Osteoblast (primary cell): ENCODE measurements around the gene OBP2A. TPM values are rescaled to one million over a fixed set of nuclear protein-coding genes. Genes with fewer than 3 reads are reported as not detected.
"Not testable (repeated sequence)": the region's sequence is repeated elsewhere in the genome, so short reads cannot be mapped to it uniquely, and the experiment has no call there.

Experiments
- DNase-seq: peaks from one replicate; pipeline ENCODE4 v3.0.0; 2011; ENCODE audit warnings: low spot score, mixed read lengths; ENCODE audit not compliant: insufficient read length; ENCODE audit errors: missing footprints
- H2AFZ ChIP-seq: 2 replicates; pipeline ENCODE4 v1.6.0; 2011; ENCODE audit warnings: mild to moderate bottlenecking, low read length
- H3K27ac ChIP-seq: 2 replicates; pipeline ENCODE4 v1.5.1; 2011; ENCODE audit warnings: mild to moderate bottlenecking, low read depth, low read length, moderate library complexity
- H3K27me3 ChIP-seq: 2 replicates; pipeline ENCODE4 v1.6.0; 2012; ENCODE audit warnings: mild to moderate bottlenecking, control low read depth, inconsistent platforms, low read length, moderate library complexity; ENCODE audit not compliant: insufficient read depth
- H3K36me3 ChIP-seq: 2 replicates; pipeline ENCODE4 v1.5.1; 2011; ENCODE audit warnings: mild to moderate bottlenecking, low read length, control low read depth, moderate library complexity; ENCODE audit not compliant: insufficient read depth
- H3K4me1 ChIP-seq: 2 replicates; pipeline ENCODE4 v1.5.1; 2011; ENCODE audit warnings: mild to moderate bottlenecking, low read length, control low read depth, moderate library complexity; ENCODE audit not compliant: insufficient read depth
- H3K4me2 ChIP-seq: 2 replicates; pipeline ENCODE4 v1.6.0; 2011; ENCODE audit warnings: mild to moderate bottlenecking, low read length; ENCODE audit not compliant: insufficient read depth
- H3K4me3 ChIP-seq: fragments of 200-600 bp; sonication (generic); 3 replicates; pipeline ENCODE4 v1.5.1; 2012; ENCODE audit warnings: mild to moderate bottlenecking, low read length, inconsistent platforms; ENCODE audit not compliant: insufficient read depth
- H3K79me2 ChIP-seq: 2 replicates; pipeline ENCODE4 v1.6.0; 2012; ENCODE audit warnings: mild to moderate bottlenecking, low read length, control low read depth, inconsistent platforms; ENCODE audit not compliant: insufficient read depth
- H3K9me3 ChIP-seq: 2 replicates; pipeline ENCODE4 v1.5.1; 2011; ENCODE audit warnings: low read depth, low read length, control low read depth
- H4K20me1 ChIP-seq: 2 replicates; pipeline ENCODE4 v1.6.0; 2012; ENCODE audit warnings: mild to moderate bottlenecking, low read length, control low read depth; ENCODE audit not compliant: insufficient read depth
- CTCF ChIP-seq: IDR thresholded peaks from 2 replicates; pipeline ENCODE4 v1.5.1; 2011; ENCODE audit warnings: mild to moderate bottlenecking, low read depth, low read length, moderate library complexity; ENCODE audit errors: extremely low read depth
- total RNA-seq: library from RNA; depleted of rRNA; stranded (reverse); fragments of >200 nt; gene quantifications from 2 replicates; pipeline ENCODE4 v1.2.3, GENCODE V29; 2012

The OBP2A gene
- total RNA-seq, 1 donor, result not detected

GRCh38 chr9:135536216-135536615 lies 9.7 kb upstream of the OBP2A start:
- H3K4me3 ChIP-seq, result no peak overlapping the region
- no peaks in the 10 kb centered on the region for H3K4me1 ChIP-seq
- H3K4me2 ChIP-seq, result peak overlapping the region; percentile 18
- no peaks in the 10 kb centered on the region for H3K79me2 ChIP-seq
- H2AFZ ChIP-seq, result no peak overlapping the region
- H4K20me1 ChIP-seq, result no peaks in the 10 kb centered on the region
- H3K27me3 ChIP-seq, result peaks cover 3% of the 10 kb centered on the region
- no peaks in the 10 kb centered on the region for H3K36me3 ChIP-seq
- DNase-seq, result peak; percentile 85
- TF ChIP-seq CTCF, result no peak
- H3K27ac ChIP-seq, result no peak overlapping the region
- no peaks in the 10 kb centered on the region for H3K9me3 ChIP-seq

- H4K20me1 ChIP-seq, result not testable (repeated sequence)
Observed at GRCh38 chr9:135543262-135543894, 2.5 kb upstream of the OBP2A start.

GRCh38 chr9:135544981-135545635 lies 818 bp upstream of the OBP2A start:
- H3K27me3 ChIP-seq, result no peaks in the 10 kb centered on the region
- no peaks in the 10 kb centered on the region for H3K9me3 ChIP-seq
- no peak overlapping the region for H3K27ac ChIP-seq
- TF ChIP-seq CTCF, result no peak
- H3K4me3 ChIP-seq, result no peak overlapping the region
- no peak overlapping the region for H3K4me2 ChIP-seq
- no peak for DNase-seq
- H3K4me1 ChIP-seq, result no peaks in the 10 kb centered on the region
- H3K36me3 ChIP-seq, result no peaks in the 10 kb centered on the region
- no peaks in the 10 kb centered on the region for H3K79me2 ChIP-seq
- no peak overlapping the region for H2AFZ ChIP-seq
- no peaks in the 10 kb centered on the region for H4K20me1 ChIP-seq

More at GRCh38 chr9:135543262-135543894, 2.5 kb upstream of the OBP2A start:
- not testable (repeated sequence) for H3K4me3 ChIP-seq, H3K27me3 ChIP-seq, H2AFZ ChIP-seq, H3K4me1 ChIP-seq, H3K27ac ChIP-seq, H3K79me2 ChIP-seq, H3K9me3 ChIP-seq, DNase-seq, H3K36me3 ChIP-seq, H3K4me2 ChIP-seq

- not testable (repeated sequence) for H3K4me1 ChIP-seq, H3K4me3 ChIP-seq, H3K9me3 ChIP-seq, H3K79me2 ChIP-seq, H4K20me1 ChIP-seq, DNase-seq, H3K4me2 ChIP-seq, H3K36me3 ChIP-seq, H3K27ac ChIP-seq, H3K27me3 ChIP-seq, H2AFZ ChIP-seq
Observed at GRCh38 chr9:135546792-135547617, 1.1 kb downstream of the OBP2A start.
